IMR-90 (cell line): Measurements from ENCODE around the gene SSBP2. TPM values are rescaled to one million over a fixed set of nuclear protein-coding genes. Genes with fewer than 3 reads are reported as not detected.

ENCODE experiments used
- ATAC-seq: fragments of 200-7000 bp; cut with Tn5 transposase; 2 replicates; pipeline ENCODE4 v1.9.1; 2020; ENCODE audit warnings: low read depth, mild to moderate bottlenecking, moderate library complexity
- BruUV-seq: library from RNA; stranded (reverse); fragments of 400-500 nt; replicated peaks from 2 replicates; lab custom pipeline; 2021; lab: Mats Ljungman, UMichigan
- CTCF ChIA-PET: fragments of 300-600 bp; formaldehyde crosslinking; extraction: SDS; loops from one replicate; lab custom pipeline; 2021; ENCODE audit warnings: antibody characterized with exemption; lab: Yijun Ruan, JAX
- POLR2A ChIA-PET: fragments of 300-600 bp; sonication (Branson Sonifier 250); formaldehyde crosslinking; loops from one replicate; lab custom pipeline; 2022; ENCODE audit warnings: antibody characterized with exemption; ENCODE audit not compliant: unreplicated experiment; lab: Charles Lee
- DNase-seq: peaks from one replicate; pipeline ENCODE4 v3.0.0; 2013
- H2AFZ ChIP-seq: replicated peaks from 2 replicates; pipeline ENCODE3; 2013; ENCODE audit warnings: low read length, mild to moderate bottlenecking; ENCODE audit not compliant: poor library complexity
- H2AK5ac ChIP-seq: 2 replicates; pipeline ENCODE4 v1.6.1; 2013; ENCODE audit warnings: low read depth, low read length, inconsistent platforms
- H2AK9ac ChIP-seq: replicated peaks from 2 replicates; pipeline ENCODE3; 2013; ENCODE audit warnings: mild to moderate bottlenecking, low read depth, low read length, moderate library complexity; ENCODE audit not compliant: poor library complexity
- H2BK120ac ChIP-seq: 2 replicates; pipeline ENCODE4 v1.6.1; 2013; ENCODE audit warnings: low read depth, low read length, inconsistent platforms
- H2BK15ac ChIP-seq: 3 replicates; pipeline ENCODE4 v1.6.1; 2013; ENCODE audit warnings: low read depth, low read length, inconsistent platforms
- H2BK20ac ChIP-seq: 2 replicates; pipeline ENCODE4 v1.6.1; 2013; ENCODE audit warnings: low read depth, mild to moderate bottlenecking, inconsistent platforms, low read length, moderate library complexity
- H2BK5ac ChIP-seq: 2 replicates; pipeline ENCODE4 v1.6.1; 2013; ENCODE audit warnings: mild to moderate bottlenecking, low read depth, low read length, inconsistent platforms; ENCODE audit not compliant: poor library complexity, severe bottlenecking
- H3K14ac ChIP-seq: replicated peaks from 2 replicates; pipeline ENCODE4 v1.6.1; 2013; ENCODE audit warnings: low read depth, low read length, inconsistent platforms
- H3K18ac ChIP-seq: 2 replicates; pipeline ENCODE4 v1.6.1; 2013; ENCODE audit warnings: low read depth, low read length, control low read depth
- H3K23ac ChIP-seq: 2 replicates; pipeline ENCODE4 v1.6.1; 2013; ENCODE audit warnings: low read depth, low read length, inconsistent platforms
- H3K27ac ChIP-seq: 2 replicates; pipeline ENCODE4 v1.5.1; 2013; ENCODE audit warnings: mild to moderate bottlenecking, control low read depth, low read length; ENCODE audit not compliant: insufficient read depth
- H3K27me3 ChIP-seq: 2 replicates; pipeline ENCODE4 v1.6.1; 2013; ENCODE audit warnings: low read length; ENCODE audit not compliant: control insufficient read depth, insufficient read depth
- H3K36me3 ChIP-seq: 2 replicates; pipeline ENCODE4 v1.6.1; 2013; ENCODE audit warnings: low read length, mixed read lengths; ENCODE audit not compliant: control insufficient read depth, insufficient read depth
- H3K4ac ChIP-seq: 2 replicates; pipeline ENCODE4 v1.6.1; 2013; ENCODE audit warnings: low read depth, low read length, inconsistent platforms
- H3K4me1 ChIP-seq: 2 replicates; pipeline ENCODE4 v1.6.1; 2013; ENCODE audit warnings: low read length, mixed read lengths; ENCODE audit not compliant: control insufficient read depth, insufficient read depth
- H3K4me2 ChIP-seq: 2 replicates; pipeline ENCODE4 v1.6.1; 2013; ENCODE audit warnings: low read depth, mild to moderate bottlenecking, control low read depth, low read length, moderate library complexity
- H3K4me3 ChIP-seq: 2 replicates; pipeline ENCODE4 v1.5.1; 2013; ENCODE audit warnings: low read depth, mild to moderate bottlenecking, control low read depth, low read length, moderate library complexity; ENCODE audit not compliant: insufficient read depth
- H3K56ac ChIP-seq: 2 replicates; pipeline ENCODE4 v1.6.1; 2013; ENCODE audit warnings: low read length, inconsistent platforms; ENCODE audit not compliant: insufficient read depth; ENCODE audit errors: extremely low read depth
- H3K79me1 ChIP-seq, 2 experiments: 2 replicates each; pipeline ENCODE4 v1.6.1; 2013; ENCODE audit warnings: low read length in 2 of 2, inconsistent platforms in 1 of 2, low read depth in 1 of 2
- H3K9ac ChIP-seq: 2 replicates; pipeline ENCODE4 v1.6.1; 2013; ENCODE audit warnings: low read depth, low read length, control low read depth
- H3K9me1 ChIP-seq: 2 replicates; pipeline ENCODE4 v1.6.1; 2013; ENCODE audit warnings: low read length, inconsistent platforms; ENCODE audit not compliant: insufficient read depth
- H3K9me3 ChIP-seq: 2 replicates; pipeline ENCODE4 v1.6.1; 2013; ENCODE audit warnings: low read length; ENCODE audit not compliant: control insufficient read depth, insufficient read depth
- H4K20me1 ChIP-seq: 2 replicates; pipeline ENCODE4 v1.6.1; 2013; ENCODE audit warnings: low read length, inconsistent platforms; ENCODE audit not compliant: insufficient read depth
- H4K5ac ChIP-seq: 2 replicates; pipeline ENCODE4 v1.6.1; 2013; ENCODE audit warnings: mild to moderate bottlenecking, low read depth, low read length, control low read depth
- H4K8ac ChIP-seq, 2 experiments: 2 replicates each; pipeline ENCODE4 v1.6.1; 2013; ENCODE audit warnings: low read depth in 2 of 2, low read length in 2 of 2, control low read depth in 1 of 2, inconsistent platforms in 1 of 2
- H4K91ac ChIP-seq: 2 replicates; pipeline ENCODE4 v1.6.1; 2013; ENCODE audit warnings: low read depth, low read length, inconsistent platforms; ENCODE audit not compliant: insufficient read depth
- MAZ ChIP-seq: IDR thresholded peaks from 2 replicates; pipeline ENCODE4 v1.6.1; 2012; ENCODE audit warnings: low read depth, mild to moderate bottlenecking, low read length, improper control_type of control experiment, moderate library complexity, borderline replicate concordance
- WGBS, 2 experiments: methylation state at CpG; one replicate each; pipeline versions ENCODE4 v1.1.5 to v1.1.7; 2013; ENCODE audit warnings: missing lambda C conversion rate in 2 of 2; ENCODE audit not compliant: insufficient read length in 1 of 2; ENCODE audit errors: extremely low coverage in 2 of 2; 5-methylcytosine and 5-hydroxymethylcytosine counted together
- dilution Hi-C: fragments of 300-500 bp; cut with HindIII; formaldehyde crosslinking; loops from one replicate; pipeline ENCODE4 v1.14.3; 2018; ENCODE audit warnings: low sequenced_read_pairs; ENCODE audit not compliant: unreplicated experiment
- in situ Hi-C: fragments of 300-500 bp; cut with MboI; formaldehyde crosslinking; loops from 3 replicates; pipeline ENCODE4 v1.14.3; 2019; ENCODE audit warnings: low sequenced_read_pairs, inconsistent platforms, mixed read lengths
- intact Hi-C: fragments of 100-400 bp; cut with micrococcal nuclease; formaldehyde crosslinking; loops from 2 replicates; pipeline ENCODE4 v1.10.0; 2022
- polyA plus RNA-seq, 3 experiments: library from polyadenylated mRNA; depleted of rRNA; stranded (reverse); fragments of >200 nt; gene quantifications; 2 replicates each; pipeline ENCODE4 v1.2.3, GENCODE V29; 2012; ENCODE audit warnings: low replicate concordance in 1 of 3
- total RNA-seq: library from RNA; depleted of rRNA; stranded (reverse); fragments of >200 nt; gene quantifications from 2 replicates; pipeline ENCODE4 v1.2.3, GENCODE V29; 2012

The SSBP2 gene
- total and polyA plus RNA-seq, 2 of the 4 experiments (the other 2 are of a cell fraction) = 38.4 to 42.7 TPM

GRCh38 chr5:81657386-81657785 lies 93.5 kb downstream of the SSBP2 start:
- no peak overlapping the region for H2AK9ac ChIP-seq
- no peaks in the 10 kb centered on the region for H3K9me3 ChIP-seq
- no CpG with 5 or more reads among the region's 1 CpG for WGBS, 2 experiments
- H3K14ac ChIP-seq = no peak overlapping the region; the same call in 1 of the 2 replicates
- H2BK15ac ChIP-seq = no peak overlapping the region
- H3K27ac ChIP-seq = no peak overlapping the region
- no peak overlapping the region for H2BK20ac ChIP-seq
- dilution Hi-C loops (no loop called here), intact Hi-C loops (no loop called here), in situ Hi-C loops (no loop called here)
- H3K23ac ChIP-seq = no peak overlapping the region
- H3K4me1 ChIP-seq = no peaks in the 10 kb centered on the region
- TF ChIP-seq MAZ = no peak
- no peak overlapping the region for H2BK5ac ChIP-seq
- no peak overlapping the region for H2AFZ ChIP-seq
- H3K4me2 ChIP-seq = no peak overlapping the region
- ATAC-seq (no peak), DNase-seq (no peak)
- CTCF ChIA-PET = no interaction called here
- H3K27me3 ChIP-seq = no peaks in the 10 kb centered on the region
- H3K9ac ChIP-seq = no peak overlapping the region
- H3K36me3 ChIP-seq = no peaks in the 10 kb centered on the region
- no peak overlapping the region for H2BK120ac ChIP-seq
- peaks cover 3% of the 10 kb centered on the region; the same call in 1 of the 2 replicates for H3K9me1 ChIP-seq
- no peak overlapping the region for H2AK5ac ChIP-seq
- peaks cover 6 to 11% of the 10 kb centered on the region in 2 experiments; a peak in 3 of 4 replicates for H3K79me1 ChIP-seq
- BruUV-seq = no TSS peak
- H3K18ac ChIP-seq = no peak overlapping the region
- H3K56ac ChIP-seq = no peak overlapping the region
- H4K20me1 ChIP-seq = no peaks in the 10 kb centered on the region
- H4K5ac ChIP-seq = no peak overlapping the region
- no peak overlapping the region for H4K91ac ChIP-seq
- H4K8ac ChIP-seq = no peak overlapping the region
- no peak overlapping the region for H3K4me3 ChIP-seq
- POLR2A ChIA-PET = no interaction called here
- no peak overlapping the region for H3K4ac ChIP-seq
